H9 (cell line): Measurements from ENCODE around the gene TBX5. TPM values are rescaled to one million over a fixed set of nuclear protein-coding genes. Genes with fewer than 3 reads are reported as not detected.
A peak's percentile ranks its signal among the peaks of the same experiment; 100 is the strongest.

Source experiments
- DNase-seq: peaks from one replicate; pipeline ENCODE4 v3.0.0-alpha.2; 2017
- H2AFZ ChIP-seq: one replicate; pipeline ENCODE4 v1.6.1; 2013; ENCODE audit warnings: mild to moderate bottlenecking, low read length, control low read depth, moderate library complexity
- H2AK5ac ChIP-seq: 2 replicates; pipeline ENCODE4 v1.6.1; 2013; ENCODE audit warnings: low read length, control low read depth, mixed read lengths; ENCODE audit not compliant: insufficient read length
- H2BK120ac ChIP-seq: one replicate; pipeline ENCODE4 v1.6.1; 2013; ENCODE audit warnings: low read depth, mild to moderate bottlenecking, low read length, control low read depth, inconsistent platforms; ENCODE audit not compliant: poor library complexity, severe bottlenecking
- H2BK12ac ChIP-seq: 2 replicates; pipeline ENCODE4 v1.6.1; 2013; ENCODE audit warnings: low read length, control low read depth, mixed read lengths, low read depth; ENCODE audit not compliant: insufficient read length
- H2BK15ac ChIP-seq: 2 replicates; pipeline ENCODE4 v1.6.1; 2013; ENCODE audit warnings: low read depth, low read length, control low read depth
- H2BK20ac ChIP-seq: one replicate; pipeline ENCODE4 v1.6.1; 2013; ENCODE audit warnings: low read depth, mild to moderate bottlenecking, low read length, control low read depth, inconsistent platforms; ENCODE audit not compliant: poor library complexity, severe bottlenecking
- H2BK5ac ChIP-seq: 2 replicates; pipeline ENCODE4 v1.6.1; 2013; ENCODE audit warnings: low read length, control low read depth, mixed read lengths; ENCODE audit not compliant: insufficient read length
- H3K14ac ChIP-seq: 2 replicates; pipeline ENCODE4 v1.6.1; 2013; ENCODE audit warnings: low read length, control low read depth; ENCODE audit not compliant: insufficient read depth
- H3K18ac ChIP-seq: 2 replicates; pipeline ENCODE4 v1.6.1; 2013; ENCODE audit warnings: low read depth, mild to moderate bottlenecking, mixed read lengths, low read length, control low read depth; ENCODE audit not compliant: insufficient read length
- H3K23ac ChIP-seq: 2 replicates; pipeline ENCODE4 v1.6.1; 2013; ENCODE audit warnings: low read length, control low read depth, mixed read lengths, low read depth; ENCODE audit not compliant: insufficient read length
- H3K23me2 ChIP-seq: 2 replicates; pipeline ENCODE4 v1.6.1; 2013; ENCODE audit warnings: low read depth, mild to moderate bottlenecking, mixed read lengths, low read length, control low read depth; ENCODE audit not compliant: insufficient read length, poor library complexity, severe bottlenecking
- H3K27ac ChIP-seq: 2 replicates; pipeline ENCODE4 v1.5.1; 2013; ENCODE audit warnings: low read length, control low read depth, mixed read lengths, low read depth; ENCODE audit not compliant: insufficient read length
- H3K27me3 ChIP-seq: 2 replicates; pipeline ENCODE4 v1.6.1; 2013; ENCODE audit warnings: low read length, control low read depth, inconsistent platforms; ENCODE audit not compliant: insufficient read depth
- H3K4ac ChIP-seq: 2 replicates; pipeline ENCODE4 v1.6.1; 2013; ENCODE audit warnings: low read depth, mild to moderate bottlenecking, control low read depth, inconsistent platforms, low read length, moderate library complexity
- H3K4me1 ChIP-seq: 2 replicates; pipeline ENCODE4 v1.6.1; 2013; ENCODE audit warnings: low read length, control low read depth, inconsistent platforms; ENCODE audit not compliant: insufficient read depth
- H3K4me2 ChIP-seq: 2 replicates; pipeline ENCODE4 v1.6.1; 2013; ENCODE audit warnings: low read length, control low read depth, mixed read lengths; ENCODE audit not compliant: insufficient read length, insufficient read depth
- H3K56ac ChIP-seq: 2 replicates; pipeline ENCODE4 v1.6.1; 2013; ENCODE audit warnings: low read depth, mild to moderate bottlenecking, mixed read lengths, low read length, control low read depth; ENCODE audit not compliant: insufficient read length
- H3K79me1 ChIP-seq: 2 replicates; pipeline ENCODE4 v1.6.1; 2013; ENCODE audit warnings: low read depth, mild to moderate bottlenecking, moderate library complexity, low read length, control low read depth, inconsistent platforms; ENCODE audit not compliant: insufficient read depth, poor library complexity, severe bottlenecking
- H3K79me2 ChIP-seq: 2 replicates; pipeline ENCODE4 v1.6.1; 2013; ENCODE audit warnings: low read length, control low read depth, inconsistent platforms; ENCODE audit not compliant: insufficient read depth
- H3K9ac ChIP-seq: 2 replicates; pipeline ENCODE4 v1.6.1; 2013; ENCODE audit warnings: low read length, control low read depth, mixed read lengths; ENCODE audit not compliant: insufficient read length; ENCODE audit errors: extremely low read depth
- H3K9me3 ChIP-seq: one replicate; pipeline ENCODE4 v1.6.1; 2013; ENCODE audit warnings: low read depth, low read length, inconsistent platforms; ENCODE audit not compliant: control insufficient read depth
- H3T11ph ChIP-seq: one replicate; pipeline ENCODE4 v1.6.1; 2013; ENCODE audit warnings: mild to moderate bottlenecking, low read length, control low read depth, inconsistent platforms
- H4K20me1 ChIP-seq: one replicate; pipeline ENCODE4 v1.6.1; 2013; ENCODE audit not compliant: control insufficient read depth, insufficient read length, insufficient read depth
- H4K5ac ChIP-seq: 2 replicates; pipeline ENCODE4 v1.6.1; 2013; ENCODE audit warnings: low read depth, mild to moderate bottlenecking, mixed read lengths, low read length, control low read depth; ENCODE audit not compliant: insufficient read length
- H4K8ac ChIP-seq: replicated peaks from 2 replicates; pipeline ENCODE4 v1.6.1; 2013; ENCODE audit warnings: low read length, control low read depth, mixed read lengths, low read depth; ENCODE audit not compliant: insufficient read length
- H4K91ac ChIP-seq: 2 replicates; pipeline ENCODE4 v1.6.1; 2013; ENCODE audit warnings: low read depth, mild to moderate bottlenecking, moderate library complexity, mixed read lengths, low read length, control low read depth; ENCODE audit not compliant: insufficient read length
- H3K27ac Mint-ChIP-seq, 3 experiments: 2 replicates in 2 of 3; 3 replicates in 1 of 3; pipeline ENCODE4 v1.8.0; 2020 to 2021; ENCODE audit warnings: mixed read lengths in 3 of 3, mild to moderate bottlenecking in 1 of 3, moderate library complexity in 1 of 3
- H3K27me3 Mint-ChIP-seq: 2 replicates; pipeline ENCODE4 v1.8.0; 2021; ENCODE audit warnings: low read depth, mild to moderate bottlenecking, moderate library complexity, mixed read lengths
- H3K36me3 Mint-ChIP-seq, 3 experiments: 2 replicates in 2 of 3; 3 replicates in 1 of 3; pipeline ENCODE4 v1.8.0; 2020 to 2021; ENCODE audit warnings: low read depth in 3 of 3, mixed read lengths in 3 of 3; ENCODE audit not compliant: insufficient read depth in 1 of 3
- H3K4me1 Mint-ChIP-seq, 2 experiments: 2 replicates each; pipeline ENCODE4 v1.8.0; 2020; ENCODE audit warnings: mixed read lengths in 2 of 2
- H3K4me3 Mint-ChIP-seq, 2 experiments: 2 replicates in 1 of 2; 3 replicates in 1 of 2; pipeline ENCODE4 v1.8.0; 2020 to 2021; ENCODE audit warnings: mild to moderate bottlenecking in 2 of 2, mixed read lengths in 2 of 2, moderate library complexity in 1 of 2
- H3K9me3 Mint-ChIP-seq, 2 experiments: 2 replicates in 1 of 2; 3 replicates in 1 of 2; pipeline ENCODE4 v1.8.0; 2020; ENCODE audit warnings: mild to moderate bottlenecking in 2 of 2, mixed read lengths in 2 of 2, moderate library complexity in 1 of 2
- CTCF ChIP-seq: fragments of 200-600 bp; sonication (generic); conservative IDR thresholded peaks from 3 replicates; pipeline ENCODE4 v1.8.0; 2021; ENCODE audit warnings: antibody characterized with exemption, mild to moderate bottlenecking
- WGBS: extraction: QIAGEN DNeasy Blood & Tissue Kit; methylation state at CpG from one replicate; pipeline ENCODE4 v1.1.7; 2013; ENCODE audit warnings: missing lambda C conversion rate, low lambda C conversion rate, mixed read lengths; ENCODE audit not compliant: insufficient read length; ENCODE audit errors: extremely low coverage; 5-methylcytosine and 5-hydroxymethylcytosine counted together
- total RNA-seq: library from RNA; stranded (reverse); gene quantifications from 2 replicates; pipeline ENCODE4 v1.2.1, GENCODE V29; 2021

Gene TBX5
- total RNA-seq, 1 experiment from 2014 or later = not detected

- H4K20me1 ChIP-seq = no peaks in the 10 kb centered on the region
- H2BK120ac ChIP-seq = no peak overlapping the region
- peaks cover 0 to 2% (median 0%) of the 10 kb centered on the region in 3 experiments; a peak in 3 of 7 replicates for H3K36me3 Mint-ChIP-seq
- no peak overlapping the region for H3T11ph ChIP-seq
- H2BK15ac ChIP-seq = no peak overlapping the region
- H3K4ac ChIP-seq = no peak overlapping the region
- no peak overlapping the region for H3K4me3 Mint-ChIP-seq
- no peaks in the 10 kb centered on the region for H3K4me1 ChIP-seq
- WGBS = no CpG with 5 or more reads among the region's 6 CpGs
- H4K8ac ChIP-seq = no peak overlapping the region
- H3K4me2 ChIP-seq = peak overlapping the region; percentile 6
- peaks cover 10 to 35% of the 10 kb centered on the region in 2 experiments for H3K4me1 Mint-ChIP-seq
- H3K56ac ChIP-seq = no peak overlapping the region
- H2BK5ac ChIP-seq = no peak overlapping the region
- H4K5ac ChIP-seq = no peak overlapping the region
- H3K9me3 ChIP-seq = peaks cover 9% of the 10 kb centered on the region
- no peak overlapping the region for H2AFZ ChIP-seq
- no peaks in the 10 kb centered on the region for H3K79me2 ChIP-seq
- H3K14ac ChIP-seq = no peak overlapping the region
- no peak overlapping the region for H3K27ac Mint-ChIP-seq
- no peaks in the 10 kb centered on the region for H3K23me2 ChIP-seq
- no peak overlapping the region for H3K18ac ChIP-seq
- H2BK12ac ChIP-seq = no peak overlapping the region
- H3K27me3 Mint-ChIP-seq = peaks cover 100% of the 10 kb centered on the region
- no peaks in the 10 kb centered on the region for H3K79me1 ChIP-seq
- peaks cover 97% of the 10 kb centered on the region for H3K27me3 ChIP-seq
- no peak overlapping the region for H3K23ac ChIP-seq
- H4K91ac ChIP-seq = no peak overlapping the region
- peaks cover 6 to 10% of the 10 kb centered on the region in 2 experiments for H3K9me3 Mint-ChIP-seq
- no peak overlapping the region for H2BK20ac ChIP-seq
- no peak for TF ChIP-seq CTCF
- no peak overlapping the region for H2AK5ac ChIP-seq
- H3K27ac ChIP-seq = no peak overlapping the region
- no peak overlapping the region for H3K9ac ChIP-seq
- no peak for DNase-seq
Measured at GRCh38 chr12:114441545-114441944, 35.6 kb upstream of the TBX5 start.
